Activated naive CD4-positive, alpha-beta T cell treated with anti-CD3 and anti-CD28 coated beads, Interleukin-2, amount 50 U/mL, for 16 hours (primary cell): Measurements from ENCODE around the gene TSPAN3.

Source experiments
- DNase-seq: peaks from one replicate; pipeline ENCODE4 v3.0.0-alpha.2; 2020

The TSPAN3 gene

DNA sequence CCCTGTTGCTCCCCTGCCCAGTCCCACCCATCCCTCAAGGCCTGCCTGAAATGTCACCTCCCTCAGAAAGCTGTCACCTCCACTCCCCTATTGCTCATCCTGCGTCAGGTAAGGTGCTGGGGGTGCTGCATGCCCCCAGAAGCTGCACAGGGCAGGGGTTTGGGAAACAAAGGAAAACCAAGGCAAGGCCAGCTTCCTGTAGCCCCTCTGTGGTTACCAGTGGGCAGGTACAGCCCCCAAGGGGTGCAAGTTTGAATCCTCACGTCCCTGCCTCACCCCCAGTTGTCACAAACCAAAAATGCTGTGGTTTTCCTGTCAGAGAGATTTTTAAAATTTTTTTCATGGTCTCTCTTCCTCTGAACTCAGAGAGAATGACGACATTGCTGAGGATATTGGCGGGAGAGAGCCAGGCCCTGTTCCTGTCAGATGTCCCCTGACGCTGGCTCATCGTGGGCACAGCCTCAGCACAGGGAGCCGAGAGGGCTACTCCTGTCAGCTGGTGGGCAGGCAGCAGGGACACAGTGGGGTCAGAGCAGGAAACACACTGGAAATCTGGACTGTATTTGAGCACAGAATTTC lies 49.0 kb downstream of the TSPAN3 start:
- DNase-seq, result peak; percentile 12

DNA sequence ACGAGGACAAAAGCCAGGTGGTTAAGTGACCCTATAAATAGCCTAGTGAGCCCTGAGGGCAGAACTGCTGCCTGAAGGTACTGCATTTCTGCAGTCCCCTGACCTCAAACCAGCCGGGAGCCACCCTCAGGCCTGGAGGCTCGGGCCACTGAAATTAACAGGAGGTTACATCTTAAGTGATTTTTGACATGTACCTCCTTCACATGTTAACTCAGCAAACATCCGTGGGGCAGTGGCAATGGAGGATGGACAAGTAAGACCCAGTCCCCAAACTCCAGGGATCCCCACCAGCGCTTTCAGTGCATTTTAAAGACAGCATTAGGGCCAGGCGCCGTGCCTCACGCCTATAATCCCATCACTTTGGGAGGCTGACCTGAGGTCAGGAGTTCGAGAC lies 49.8 kb downstream of the TSPAN3 start:
- peak; percentile 4 for DNase-seq

DNA sequence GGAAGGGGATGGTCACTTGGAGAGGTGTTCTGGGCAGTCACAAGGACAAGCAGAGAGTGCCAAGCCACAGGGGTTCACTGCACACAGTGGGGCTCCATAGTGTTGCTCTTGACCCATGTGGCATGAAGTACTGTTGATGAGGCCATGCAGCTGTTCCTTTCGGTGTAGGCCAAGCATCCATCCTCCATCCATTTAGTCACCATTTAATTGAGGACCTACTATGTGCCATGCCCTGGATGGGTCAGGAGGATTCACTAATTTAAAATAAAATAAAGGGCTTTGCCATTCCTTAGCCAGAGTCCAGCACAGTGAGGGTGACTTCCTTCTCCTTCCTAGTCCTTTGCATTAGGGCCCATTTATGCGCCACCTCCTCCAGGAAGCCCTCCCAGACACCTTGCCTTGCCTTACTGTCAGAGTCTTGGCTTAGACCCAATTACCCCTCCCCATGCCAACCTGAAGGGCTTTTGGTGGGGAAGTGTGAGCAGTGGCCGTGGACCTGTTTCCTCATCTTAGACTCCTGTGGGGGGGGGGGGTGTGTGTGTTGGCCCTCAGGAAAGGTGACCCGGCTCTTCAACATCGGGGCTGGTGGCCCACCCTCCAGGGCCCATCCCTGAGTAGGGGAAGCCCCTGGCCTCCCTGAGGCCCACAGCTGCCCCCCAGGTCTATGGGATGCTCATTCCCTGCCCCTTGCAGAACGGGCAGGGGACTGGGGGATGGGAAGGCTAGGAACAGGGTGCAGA lies 50.4 kb downstream of the TSPAN3 start:
- DNase-seq, result no peak

DNA sequence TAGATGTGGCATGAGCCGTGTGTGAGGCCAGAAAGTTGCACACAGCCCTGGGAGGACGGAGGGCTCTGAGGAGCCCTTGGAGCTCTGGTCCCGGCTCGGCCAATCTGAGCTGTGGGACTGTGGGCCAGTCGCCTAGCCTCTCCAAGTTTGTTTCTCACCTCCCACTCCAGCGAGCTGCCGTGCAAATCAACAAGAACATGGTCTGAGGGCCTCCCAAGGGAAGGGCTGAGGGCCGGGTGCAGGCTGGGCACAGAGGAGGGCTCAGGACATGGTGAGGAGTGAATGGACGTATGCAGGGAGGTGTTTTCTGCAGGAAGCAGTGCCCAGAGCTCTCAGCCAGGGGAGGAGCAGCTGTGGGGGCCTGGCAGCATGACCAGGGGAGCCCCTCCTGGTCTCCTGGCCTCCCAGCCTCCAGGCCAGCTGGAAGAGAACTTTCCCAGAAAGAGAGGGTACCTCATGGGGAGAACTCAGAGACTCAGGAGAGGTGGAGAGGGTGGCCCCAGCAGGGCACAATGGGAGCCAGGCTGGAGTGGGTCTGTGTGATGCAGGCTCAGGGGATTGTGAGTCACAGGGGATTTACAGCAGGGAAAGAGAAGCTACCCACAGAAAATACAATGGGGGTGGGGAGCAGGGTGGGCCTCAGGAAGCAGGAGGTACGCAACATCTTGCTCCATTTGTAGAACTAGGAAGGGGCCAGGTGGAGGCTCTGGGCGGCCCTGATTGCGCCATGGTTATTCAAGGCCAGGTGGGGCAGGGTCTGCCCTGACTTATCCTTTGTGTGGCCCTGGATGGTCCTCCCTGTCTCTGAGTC lies 51.2 kb downstream of the TSPAN3 start:
- DNase-seq, result peak; percentile 45

DNA sequence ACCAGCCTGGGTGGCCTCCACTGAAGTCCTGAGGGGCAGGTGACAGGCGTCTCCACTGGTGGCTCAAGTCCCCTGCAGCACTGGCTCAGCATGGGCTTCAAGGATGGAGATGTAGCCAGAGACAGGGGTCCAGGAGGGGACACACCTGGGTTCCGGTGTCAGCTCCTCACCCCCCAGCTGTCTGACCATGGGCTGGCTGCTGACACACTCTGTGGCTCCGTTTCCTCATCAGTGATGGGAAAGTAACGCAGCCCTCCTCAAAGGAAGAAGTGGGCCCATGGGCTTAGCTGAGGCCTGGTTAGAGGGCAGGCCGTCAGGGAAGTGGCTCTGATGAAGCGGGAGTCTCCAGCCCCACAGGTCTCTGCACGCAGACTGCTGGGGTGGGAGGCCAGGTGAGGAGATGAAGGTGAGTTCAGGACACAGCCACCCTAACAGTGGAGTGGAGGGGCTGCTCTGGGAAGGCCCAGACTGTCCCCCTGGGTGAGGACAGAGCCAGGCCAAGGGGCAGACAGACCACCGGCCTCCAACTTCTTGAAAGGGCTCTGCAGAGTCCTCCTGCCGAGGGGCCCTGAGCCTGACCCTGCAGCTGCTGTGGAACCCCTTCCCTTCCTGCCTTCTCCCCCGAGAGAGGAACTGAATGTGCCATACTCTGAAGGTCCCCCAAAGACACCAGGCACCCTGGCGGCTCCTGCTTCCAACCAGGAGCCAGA lies 52.0 kb downstream of the TSPAN3 start:
- no peak for DNase-seq

DNA sequence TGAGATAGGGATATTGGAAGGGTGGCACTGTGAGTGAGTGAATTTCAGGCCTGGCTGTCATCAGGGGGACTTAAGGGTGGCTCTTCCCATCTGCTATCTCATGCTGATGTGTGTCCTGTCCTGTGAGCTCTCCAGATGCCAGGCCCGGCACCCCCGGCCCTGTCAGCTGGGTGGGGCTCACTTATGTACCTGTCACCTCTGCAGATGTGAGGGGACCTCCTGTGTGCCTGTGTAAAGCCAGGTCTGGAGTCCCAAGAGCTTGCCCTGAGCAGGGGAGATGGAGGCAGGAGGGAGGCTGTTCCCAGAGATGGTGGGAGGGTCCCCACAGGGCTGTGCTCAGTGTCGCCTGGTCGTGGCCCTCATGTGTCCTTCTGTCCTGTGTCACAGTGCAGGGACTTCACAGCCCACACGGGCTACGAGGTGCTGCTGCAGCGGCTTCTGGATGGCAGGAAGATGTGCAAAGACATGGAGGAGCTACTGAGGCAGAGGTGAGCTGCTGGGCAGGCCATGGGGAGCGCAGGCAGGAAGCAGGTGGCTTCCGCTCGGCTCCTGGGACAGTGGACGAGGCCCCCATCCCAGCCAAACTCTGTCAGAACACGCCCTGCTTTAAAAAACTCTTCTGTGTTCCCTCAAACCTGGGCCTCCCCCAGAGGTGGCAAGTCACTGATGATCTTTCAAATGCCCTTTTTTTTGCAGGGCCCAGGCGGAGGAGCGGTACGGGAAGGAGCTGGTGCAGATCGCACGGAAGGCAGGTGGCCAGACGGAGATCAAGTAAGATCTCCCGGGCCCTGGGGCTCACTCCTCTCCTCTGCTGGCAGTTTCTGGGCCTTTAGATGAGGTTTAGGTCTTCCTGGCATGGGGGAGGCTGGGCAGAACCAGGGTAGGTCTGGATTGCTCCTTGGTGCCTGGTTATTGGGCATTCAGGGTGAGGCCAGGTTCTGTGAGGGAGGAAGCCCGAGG lies 52.9 kb downstream of the TSPAN3 start:
- no peak for DNase-seq

DNA sequence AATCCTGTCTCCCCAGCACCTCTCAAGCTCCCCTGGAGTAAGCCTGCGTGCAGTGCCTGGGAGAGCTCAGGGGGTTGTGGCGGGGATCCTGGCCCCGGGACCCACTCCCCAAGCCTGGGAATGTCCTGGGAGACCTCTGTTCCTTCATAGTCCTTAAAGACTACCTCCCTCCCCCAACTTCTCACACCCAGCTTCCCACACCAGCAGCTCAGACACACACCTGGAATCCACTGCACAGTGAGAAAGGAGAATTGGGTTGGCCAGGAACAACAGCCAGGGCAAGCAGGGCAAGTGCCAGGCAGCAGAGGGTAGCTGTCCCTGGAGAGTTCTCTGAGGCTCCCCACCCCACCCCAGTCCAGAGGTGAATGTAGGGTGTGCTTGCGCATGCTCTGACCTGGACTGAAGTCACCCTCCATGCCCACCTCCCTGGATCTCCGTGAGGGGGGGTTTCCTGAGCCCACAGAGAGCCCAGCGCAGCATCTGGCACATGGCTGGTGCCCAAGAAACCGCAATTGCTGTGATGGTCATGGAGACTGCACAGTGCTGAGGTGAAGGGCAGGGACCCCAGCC lies 53.7 kb downstream of the TSPAN3 start:
- no peak for DNase-seq

DNA sequence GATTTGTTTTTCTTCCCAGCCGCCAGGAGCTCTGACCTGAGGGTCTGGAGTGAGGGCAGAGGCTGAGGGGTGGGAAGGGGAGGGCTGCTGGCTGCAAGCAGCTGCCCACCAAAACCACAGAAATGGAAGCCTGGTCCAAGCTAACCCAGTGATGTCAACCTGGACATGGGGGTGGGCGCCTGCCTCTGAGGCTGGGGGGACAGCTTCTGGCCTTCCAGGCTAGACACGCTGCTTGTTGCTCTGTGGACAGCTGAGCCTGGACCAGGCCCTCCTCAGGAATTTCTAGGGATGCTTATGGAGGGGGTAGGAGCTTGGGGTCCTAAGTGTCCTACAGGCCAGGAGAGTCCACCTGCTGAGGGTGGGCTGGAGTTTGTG lies 54.6 kb downstream of the TSPAN3 start:
- no peak for DNase-seq

DNA sequence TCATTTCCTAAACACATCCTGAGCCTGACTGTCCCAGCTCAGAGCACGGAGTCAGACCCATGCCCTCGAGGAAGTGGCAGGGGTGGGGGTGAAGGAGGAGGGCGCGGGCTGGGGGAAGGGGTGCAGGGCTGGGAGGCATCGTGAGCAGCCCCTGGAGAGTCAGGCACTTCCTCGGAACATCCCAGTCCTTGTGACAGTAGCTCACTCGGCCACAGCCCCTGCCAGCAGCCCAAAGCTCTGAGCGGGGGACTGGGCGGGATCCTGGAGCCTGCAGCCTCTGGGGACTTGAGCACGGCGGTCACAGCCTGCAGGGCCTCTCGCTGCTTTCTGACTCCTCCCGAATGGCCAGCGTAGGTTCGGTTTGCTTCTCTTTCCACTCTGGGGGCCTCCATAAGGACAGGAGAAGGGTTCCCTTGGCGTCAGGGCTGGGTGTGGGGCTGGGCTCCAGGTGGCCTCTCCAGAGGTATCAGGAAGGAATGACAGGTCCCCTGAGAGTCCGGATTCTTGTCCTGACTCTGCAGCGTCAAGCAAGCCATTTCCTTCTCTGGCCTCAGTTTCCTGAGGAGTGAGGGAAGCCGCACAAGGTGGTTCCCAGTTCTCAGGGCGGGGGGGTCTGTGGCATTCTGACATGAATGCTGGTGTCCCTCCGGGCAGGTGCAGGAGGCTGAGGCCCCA lies 55.1 kb downstream of the TSPAN3 start:
- no peak for DNase-seq

DNA sequence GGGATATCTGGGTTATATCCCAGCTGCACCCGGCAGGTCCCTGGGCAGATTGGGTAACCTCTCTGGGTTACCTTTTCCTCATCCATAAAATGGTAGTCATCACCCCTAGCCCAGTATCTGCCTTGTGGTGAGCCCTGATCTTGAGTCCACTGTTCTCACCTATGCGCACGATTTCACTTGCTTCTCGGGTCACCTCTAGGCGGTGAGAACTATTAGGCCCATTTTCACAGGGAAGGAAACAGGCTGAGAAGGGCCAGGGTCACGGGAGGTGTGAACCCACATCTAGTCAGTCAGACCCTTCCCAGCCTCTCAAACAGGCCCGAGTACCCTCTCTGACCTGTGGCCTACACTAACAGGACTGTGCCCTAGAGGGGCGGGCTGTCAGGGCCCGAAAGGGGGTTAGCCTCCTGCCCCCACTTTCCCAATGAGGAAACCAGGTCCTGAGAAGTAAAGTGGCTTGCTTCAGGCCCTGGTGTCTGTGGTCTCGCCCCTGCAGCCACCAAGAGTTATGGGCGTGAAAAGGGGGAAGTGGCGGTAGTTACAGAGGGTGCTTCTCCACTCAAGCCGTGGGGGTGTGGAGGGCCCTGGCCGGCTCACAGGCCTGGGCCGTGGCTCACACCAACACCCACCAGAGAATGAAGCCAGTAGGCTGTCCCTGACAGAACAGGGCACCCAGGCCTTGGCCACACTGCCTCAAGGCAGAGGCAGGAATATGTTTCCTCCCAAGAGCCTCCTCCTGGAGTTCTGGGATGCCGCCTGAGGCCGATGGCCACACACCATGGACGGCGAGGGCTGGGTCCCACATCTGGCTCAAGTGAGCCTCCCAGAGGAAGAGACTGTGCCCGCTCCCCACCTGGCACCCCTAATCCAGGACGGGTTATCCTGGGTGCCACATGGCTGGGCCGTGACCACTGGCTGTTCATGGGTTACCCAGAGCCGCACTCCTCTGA lies 56.5 kb downstream of the TSPAN3 start:
- no peak for DNase-seq

DNA sequence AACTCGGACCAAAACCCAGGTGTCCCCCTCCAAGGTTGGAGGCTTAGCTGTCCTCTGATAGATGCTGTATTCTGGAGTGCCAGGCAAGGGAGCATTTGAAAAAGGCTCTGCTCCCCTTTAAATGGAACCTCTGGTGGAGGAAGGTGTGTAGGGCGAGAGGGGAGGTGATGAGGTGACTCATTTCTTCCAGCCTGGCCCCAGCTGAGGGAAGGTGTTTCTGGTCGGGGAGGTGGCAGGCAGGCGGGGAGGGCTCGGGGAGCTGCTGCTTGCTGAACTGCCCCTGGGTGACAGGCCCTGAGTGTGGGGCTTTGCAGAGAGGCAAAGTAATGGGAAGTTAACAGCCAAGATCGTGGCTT lies 57.2 kb downstream of the TSPAN3 start:
- DNase-seq, result peak; percentile 85

DNA sequence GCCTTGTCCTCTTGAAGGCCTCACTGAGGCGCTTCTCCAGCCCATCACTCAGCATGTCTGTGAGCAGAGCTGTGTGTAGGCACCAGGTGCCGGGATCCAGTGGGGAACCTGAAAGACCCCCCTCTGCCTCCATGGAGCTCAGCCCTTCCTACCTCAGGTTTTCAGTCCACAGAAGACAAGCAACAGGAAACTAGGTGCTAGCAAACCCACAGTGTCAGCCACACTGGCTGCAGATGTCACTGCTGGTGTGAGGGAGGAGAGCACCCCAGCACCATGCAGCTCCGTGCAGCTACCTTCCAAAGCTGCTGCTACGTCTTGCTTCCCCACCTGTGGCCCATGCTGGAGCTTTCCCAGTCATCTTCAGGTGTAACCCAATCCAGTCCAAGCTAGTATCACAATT lies 58.0 kb downstream of the TSPAN3 start:
- DNase-seq, result no peak

DNA sequence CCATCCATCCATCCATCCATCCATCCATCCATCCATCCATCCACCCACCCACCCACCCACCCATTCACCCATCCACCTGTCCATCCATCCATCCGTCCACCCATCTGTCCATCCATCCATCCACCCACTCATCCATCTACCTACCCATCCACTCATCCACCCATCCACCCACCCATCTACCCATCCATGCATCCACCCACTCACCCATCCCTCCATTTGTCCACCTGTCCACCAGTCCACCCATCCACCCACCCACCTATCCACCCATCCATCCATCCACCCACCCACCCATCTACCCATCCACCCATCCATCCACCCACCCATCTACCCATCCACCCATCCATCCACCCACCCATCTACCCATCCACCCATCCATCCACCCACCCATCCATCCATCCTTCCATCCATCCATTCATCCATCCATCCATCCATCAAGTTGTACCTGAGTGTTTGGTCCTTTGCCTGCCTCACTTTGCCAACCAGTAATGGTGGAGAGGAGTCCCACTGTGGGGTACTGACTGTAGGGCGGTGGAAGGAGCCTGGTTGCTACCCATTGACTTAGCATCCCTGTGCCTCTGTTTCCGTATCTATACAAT lies 58.7 kb downstream of the TSPAN3 start:
- no peak for DNase-seq

DNA sequence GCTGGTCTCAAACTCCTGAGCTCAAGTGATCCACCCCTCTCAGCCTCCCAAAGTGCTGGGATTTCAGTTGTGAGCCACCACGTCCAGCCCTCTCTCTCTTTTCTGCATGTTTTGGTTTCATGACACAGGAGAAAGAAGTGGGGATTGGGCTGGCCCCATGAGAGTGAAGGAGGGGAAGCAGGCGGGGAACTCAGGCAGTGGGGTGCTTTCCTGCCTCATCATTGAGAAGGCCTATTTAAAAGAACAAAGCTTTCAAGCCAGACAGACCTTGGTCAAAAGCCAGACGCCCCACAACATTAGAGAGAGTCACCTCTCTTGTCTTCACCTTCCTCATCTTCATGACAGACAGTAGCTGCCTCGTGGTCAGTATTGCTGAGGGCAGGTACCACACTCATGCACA lies 60.1 kb downstream of the TSPAN3 start:
- no peak for DNase-seq

DNA sequence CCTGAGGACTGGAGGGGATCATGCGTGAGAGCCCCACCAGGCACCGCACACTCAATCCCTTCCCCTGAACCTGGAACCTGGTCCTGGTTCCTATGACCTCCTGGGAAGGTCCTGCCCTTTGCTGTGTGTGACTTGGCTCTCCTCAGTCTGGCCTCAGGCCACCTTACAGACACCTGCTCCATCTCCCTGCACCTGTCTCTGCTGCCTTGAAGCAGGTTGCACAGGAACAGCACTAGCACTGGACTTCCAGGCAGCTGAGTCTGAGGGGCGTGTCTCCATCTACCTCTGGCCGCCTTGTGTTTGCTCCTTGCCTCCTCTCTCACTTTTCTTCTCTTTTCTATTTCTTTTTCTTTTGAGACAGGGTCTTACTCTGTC lies 60.6 kb downstream of the TSPAN3 start:
- no peak for DNase-seq

DNA sequence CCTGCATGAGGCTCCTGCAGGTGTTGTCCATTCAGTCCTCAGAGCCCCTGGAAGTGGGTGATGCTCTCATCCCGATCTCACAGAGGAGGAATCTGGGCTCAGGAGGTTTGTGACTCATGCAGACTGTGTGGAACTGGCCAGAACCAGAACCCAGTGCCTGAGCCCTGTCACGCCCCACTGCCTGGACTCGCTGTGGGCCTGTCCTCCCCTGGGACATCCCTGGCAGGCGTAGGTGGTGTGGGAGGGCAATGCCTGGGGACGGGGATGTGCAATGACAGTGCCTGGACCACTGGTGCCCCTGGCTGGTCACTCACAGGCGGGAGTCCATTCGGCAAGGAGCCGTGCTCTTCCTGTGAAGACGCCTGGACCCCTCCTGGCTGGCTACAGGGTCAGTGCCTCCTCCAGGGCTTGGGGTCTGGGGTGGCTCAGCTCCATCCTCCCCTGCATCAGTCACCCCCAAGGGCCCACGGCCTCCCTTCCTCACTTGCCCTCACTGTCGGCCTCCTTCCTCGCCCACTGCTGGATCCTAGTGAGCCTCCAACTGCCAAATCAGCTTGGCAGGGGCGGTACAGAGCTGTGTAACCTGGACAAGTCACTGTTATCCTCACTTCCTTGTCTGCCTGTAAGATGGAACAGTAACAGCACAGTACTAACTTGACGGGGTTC lies 61.1 kb downstream of the TSPAN3 start:
- DNase-seq, result no peak

DNA sequence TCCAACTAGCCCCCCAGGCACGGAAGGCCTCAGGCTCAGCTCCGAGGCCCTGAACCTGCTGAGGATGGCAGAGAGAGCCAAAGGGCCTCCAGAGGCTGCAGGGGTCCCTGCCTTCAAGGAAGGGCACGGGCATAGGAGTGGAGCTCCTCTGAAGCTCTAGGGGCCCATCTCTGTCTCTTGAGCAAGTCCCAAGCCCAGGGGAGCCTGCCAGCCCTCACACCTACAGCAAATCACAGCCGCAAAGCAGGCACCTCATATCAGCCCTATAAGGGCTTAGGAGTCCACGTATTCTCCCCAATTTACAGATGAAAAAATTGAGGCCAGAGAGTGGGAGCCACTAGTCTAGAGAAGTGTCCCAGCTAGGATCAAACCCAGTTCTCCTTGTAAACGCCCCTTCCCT lies 61.7 kb downstream of the TSPAN3 start:
- no peak for DNase-seq

DNA sequence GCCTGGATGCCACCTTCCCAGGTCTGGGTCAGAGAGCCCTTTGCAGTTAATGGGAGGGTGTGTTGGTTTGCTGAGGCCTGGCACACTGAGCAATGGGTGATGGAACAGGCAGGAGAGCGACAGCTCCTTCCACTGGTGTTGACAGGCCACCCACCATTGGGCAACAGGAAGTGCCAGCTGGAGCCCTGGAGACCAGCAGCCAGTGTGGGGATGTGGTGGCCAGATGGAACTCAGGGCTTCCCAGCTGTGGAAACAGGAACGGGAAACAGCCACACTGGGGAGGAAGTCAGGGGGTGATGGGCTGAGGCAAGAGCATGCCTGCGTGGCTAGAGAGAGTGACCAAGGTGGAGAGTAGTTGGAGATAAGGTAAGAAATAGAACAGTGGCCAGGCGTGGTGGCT lies 66.7 kb downstream of the TSPAN3 start:
- DNase-seq, result no peak
